A549 (cell line): ENCODE measurements around the gene FAM174C.

Source experiments
- CBX2 ChIP-seq: fragments of 200-600 bp; sonication (generic); IDR thresholded peaks from 2 replicates; pipeline ENCODE4 v1.6.1; 2016; ENCODE audit warnings: low read depth, mild to moderate bottlenecking, borderline replicate concordance
- CEBPB ChIP-seq, 2 experiments: fragments of >200 bp in 1 of 2; sonication (Bioruptor Twin) in 1 of 2; formaldehyde crosslinking in 1 of 2; IDR thresholded peaks; 2 replicates each; pipeline ENCODE4 v1.6.1; 2012 to 2016
- CTCF ChIP-seq: fragments of >200 bp; sonication (Bioruptor Twin); formaldehyde crosslinking; IDR thresholded peaks from 3 replicates; pipeline ENCODE4 v1.5.1; 2016
- HDAC2 ChIP-seq: fragments of 200-600 bp; sonication (generic); IDR thresholded peaks from 2 replicates; pipeline ENCODE4 v1.6.1; 2016
- JUNB ChIP-seq: fragments of >200 bp; sonication (Bioruptor Twin); formaldehyde crosslinking; IDR thresholded peaks from 2 replicates; pipeline ENCODE4 v1.6.1; 2016
- NR3C1 ChIP-seq: fragments of >200 bp; sonication (Bioruptor Twin); formaldehyde crosslinking; IDR thresholded peaks from 3 replicates; pipeline ENCODE4 v1.6.1; 2017
- POLR2A ChIP-seq: IDR thresholded peaks from 2 replicates; pipeline ENCODE4 v1.6.1; 2012; ENCODE audit warnings: mild to moderate bottlenecking, low read length

- TF ChIP-seq NR3C1: no peak
- TF ChIP-seq CTCF: no peak; the same call in 2 of the 3 replicates
- no peak for TF ChIP-seq CBX2
- no peak for TF ChIP-seq CEBPB (IDR thresholded peaks at IDR 0.05)
- no peak for TF ChIP-seq HDAC2
- no peak for TF ChIP-seq JUNB
- no peak for TF ChIP-seq POLR2A
These were observed 30.5 kb upstream of the FAM174C start for GRCh38 chr19:1244693-1245451.
